HCT116 (cell line): ENCODE results near the gene ERICH3.

Experiments used
- POLR2A ChIP-seq: IDR thresholded peaks from 2 replicates; pipeline ENCODE4 v1.7.0; 2011; ENCODE audit warnings: borderline replicate concordance; ENCODE audit not compliant: insufficient read depth, insufficient read length; ENCODE audit errors: extremely low read depth
- TF ChIP-seq, protein P1 (sequence below): IDR thresholded peaks from 2 replicates; pipeline ENCODE4 v1.6.1; 2012; ENCODE audit warnings: low read depth

DNA sequence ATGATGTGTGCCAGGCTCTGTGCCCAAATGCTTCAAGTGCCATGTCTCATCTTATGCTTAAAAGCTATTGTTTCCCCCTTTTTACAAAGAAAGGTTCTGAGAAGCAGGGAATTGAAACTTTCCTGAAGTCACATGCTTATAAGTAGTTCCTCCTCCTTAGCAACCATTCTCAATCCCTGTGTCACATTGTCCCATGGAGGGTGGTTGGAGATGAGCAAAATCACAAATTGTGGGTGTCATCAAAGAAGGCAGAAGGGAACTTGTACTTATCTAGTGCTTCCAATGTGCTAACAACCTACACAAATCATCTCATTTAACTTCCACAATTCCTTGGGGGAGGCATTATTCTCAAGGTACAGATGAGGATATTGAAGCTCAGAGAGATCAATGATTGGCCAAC, 10.1 kb upstream of the ERICH3 start:
- TF ChIP-seq, protein P1, sequence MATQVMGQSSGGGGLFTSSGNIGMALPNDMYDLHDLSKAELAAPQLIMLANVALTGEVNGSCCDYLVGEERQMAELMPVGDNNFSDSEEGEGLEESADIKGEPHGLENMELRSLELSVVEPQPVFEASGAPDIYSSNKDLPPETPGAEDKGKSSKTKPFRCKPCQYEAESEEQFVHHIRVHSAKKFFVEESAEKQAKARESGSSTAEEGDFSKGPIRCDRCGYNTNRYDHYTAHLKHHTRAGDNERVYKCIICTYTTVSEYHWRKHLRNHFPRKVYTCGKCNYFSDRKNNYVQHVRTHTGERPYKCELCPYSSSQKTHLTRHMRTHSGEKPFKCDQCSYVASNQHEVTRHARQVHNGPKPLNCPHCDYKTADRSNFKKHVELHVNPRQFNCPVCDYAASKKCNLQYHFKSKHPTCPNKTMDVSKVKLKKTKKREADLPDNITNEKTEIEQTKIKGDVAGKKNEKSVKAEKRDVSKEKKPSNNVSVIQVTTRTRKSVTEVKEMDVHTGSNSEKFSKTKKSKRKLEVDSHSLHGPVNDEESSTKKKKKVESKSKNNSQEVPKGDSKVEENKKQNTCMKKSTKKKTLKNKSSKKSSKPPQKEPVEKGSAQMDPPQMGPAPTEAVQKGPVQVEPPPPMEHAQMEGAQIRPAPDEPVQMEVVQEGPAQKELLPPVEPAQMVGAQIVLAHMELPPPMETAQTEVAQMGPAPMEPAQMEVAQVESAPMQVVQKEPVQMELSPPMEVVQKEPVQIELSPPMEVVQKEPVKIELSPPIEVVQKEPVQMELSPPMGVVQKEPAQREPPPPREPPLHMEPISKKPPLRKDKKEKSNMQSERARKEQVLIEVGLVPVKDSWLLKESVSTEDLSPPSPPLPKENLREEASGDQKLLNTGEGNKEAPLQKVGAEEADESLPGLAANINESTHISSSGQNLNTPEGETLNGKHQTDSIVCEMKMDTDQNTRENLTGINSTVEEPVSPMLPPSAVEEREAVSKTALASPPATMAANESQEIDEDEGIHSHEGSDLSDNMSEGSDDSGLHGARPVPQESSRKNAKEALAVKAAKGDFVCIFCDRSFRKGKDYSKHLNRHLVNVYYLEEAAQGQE = no peak
- no peak for TF ChIP-seq POLR2A
